Fibroblast of skin of scalp (primary cell): Measurements from ENCODE around the gene LORICRIN.

Source experiments
- DNase-seq: peaks from one replicate; pipeline ENCODE4 v3.0.0-alpha.2; 2013

LORICRIN gene

DNA sequence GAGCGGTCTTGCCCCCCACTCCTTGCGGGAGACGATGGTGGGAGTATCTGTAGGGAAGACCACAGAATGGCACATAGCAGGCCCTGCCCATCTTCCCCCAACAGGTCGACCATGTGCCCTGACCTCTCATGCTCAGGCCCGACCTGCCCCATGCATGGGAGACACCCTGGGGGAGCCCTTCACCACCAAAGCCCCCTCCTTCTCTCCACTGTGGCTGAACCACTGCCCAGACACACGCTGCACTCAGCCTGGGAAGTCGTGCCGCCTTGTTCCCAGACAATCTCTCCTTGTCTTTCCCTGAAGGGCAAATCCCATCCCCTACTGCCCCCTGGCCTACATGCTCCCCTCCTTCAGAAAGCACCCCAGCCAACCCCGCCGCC is 47.7 kb downstream of the LORICRIN start:
- DNase-seq, result no peak

DNA sequence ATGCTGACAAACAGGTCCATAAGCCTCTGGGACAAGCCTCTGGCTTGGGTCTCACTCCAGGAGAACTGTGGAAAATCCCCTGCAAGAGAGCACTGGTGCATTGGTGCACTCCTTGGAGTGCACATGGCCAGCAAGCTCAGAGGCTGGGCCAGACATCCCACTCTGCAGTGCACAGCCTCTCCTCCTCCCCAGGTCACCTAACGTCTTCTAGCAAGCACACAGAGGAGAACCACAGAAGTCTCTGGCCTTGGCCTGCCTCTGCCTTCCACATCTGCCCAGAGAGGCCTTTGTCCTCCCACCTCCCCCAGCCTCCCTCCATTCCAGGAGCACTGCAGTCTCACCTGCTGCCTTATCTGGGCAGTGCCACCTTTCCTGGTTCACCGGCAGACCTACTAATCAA is 49.1 kb downstream of the LORICRIN start:
- DNase-seq, result no peak

DNA sequence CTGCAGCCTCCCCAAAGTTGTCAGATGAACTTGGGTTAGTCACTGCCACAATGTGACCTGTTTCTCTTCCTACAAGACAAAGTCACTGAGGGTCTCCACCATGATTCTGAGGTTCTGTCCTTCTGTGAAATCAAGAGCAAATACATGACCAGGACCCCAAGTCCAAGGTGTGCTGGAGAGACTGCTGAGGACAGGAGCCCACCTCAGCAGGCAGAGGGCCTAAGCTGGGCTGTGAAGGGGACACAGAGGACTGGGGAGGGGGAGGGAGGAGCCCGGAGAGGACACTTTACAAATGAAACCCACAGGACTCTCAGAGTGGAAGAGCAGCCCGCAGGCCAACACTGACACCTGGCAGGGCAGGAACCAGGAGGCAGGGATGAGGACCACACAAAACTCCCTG is 50.0 kb downstream of the LORICRIN start:
- DNase-seq, result no peak

DNA sequence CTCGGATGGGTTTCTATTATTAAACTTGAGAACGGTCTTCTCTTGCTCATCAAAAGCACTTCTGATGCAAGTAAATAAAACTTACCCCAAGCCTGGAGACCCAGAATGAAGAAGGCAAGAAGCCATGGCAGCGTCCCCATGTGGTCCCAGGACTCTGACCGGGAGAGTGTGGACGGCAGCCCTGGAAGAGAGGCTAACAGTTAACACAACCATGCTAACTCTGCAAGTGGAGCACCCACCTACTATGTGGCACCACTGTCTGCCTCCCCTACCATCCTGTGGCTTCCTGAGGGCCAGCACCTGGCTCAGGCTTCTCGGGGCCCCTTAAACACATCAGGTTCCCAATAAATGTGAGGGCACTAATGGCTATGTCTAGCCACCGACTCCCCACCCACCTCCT is 51.0 kb downstream of the LORICRIN start:
- no peak for DNase-seq
